HG02642 (cell line): Measurements from ENCODE around the gene ACTG1.

ENCODE experiments used
- ATAC-seq: cut with Tn5 transposase; IDR thresholded peaks from one replicate; pipeline ENCODE4 v1.9.1; 2021; ENCODE audit warnings: mild to moderate bottlenecking; ENCODE audit not compliant: unreplicated experiment, poor library complexity

Gene ACTG1

DNA sequence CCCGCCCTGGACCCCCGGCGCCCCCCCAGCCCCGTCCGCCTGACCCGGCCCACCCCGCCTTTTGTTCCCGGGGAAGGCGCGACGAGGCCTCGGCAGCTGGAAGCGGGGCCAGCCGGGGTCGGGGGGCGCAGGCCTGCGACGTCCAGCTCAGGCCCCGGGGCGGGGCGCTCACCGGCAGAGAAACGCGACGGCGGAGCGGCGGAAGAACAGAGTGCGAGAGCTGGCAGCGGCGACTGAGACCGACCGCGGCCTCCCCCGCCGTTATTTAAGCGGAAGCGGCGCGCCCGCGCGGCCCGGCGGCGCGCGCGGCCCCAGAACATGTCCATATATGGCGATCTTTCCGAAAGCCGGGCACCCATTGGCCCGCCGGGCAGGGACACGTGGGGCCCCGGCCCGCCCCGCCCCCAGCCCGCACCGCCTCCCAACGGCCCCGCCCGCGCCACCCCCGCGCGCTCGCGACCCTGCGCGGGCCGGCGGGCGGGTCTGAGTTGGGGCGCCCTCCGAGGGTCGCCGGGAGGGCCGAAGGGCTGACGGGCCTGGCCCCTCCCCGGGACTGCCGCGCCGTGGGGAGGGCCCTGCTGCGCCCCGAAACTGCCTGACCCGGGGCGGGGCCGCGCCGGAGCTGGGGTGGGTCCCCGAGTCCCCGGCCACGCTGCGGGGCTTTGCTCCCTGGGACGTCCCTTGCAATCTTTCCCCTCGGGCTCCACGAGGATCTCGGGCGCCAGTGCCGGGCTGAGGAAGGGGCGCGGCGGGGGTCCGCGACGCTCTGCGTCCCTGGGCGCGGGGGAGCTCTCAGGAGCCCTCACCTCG is at the start of gene ACTG1:
ACTG1 (minus strand) TSS at position 238 of the 810 bp plus-strand sequence. CDS start 445 bp downstream, outside the sequence.
- peak; percentile 56 for ATAC-seq

DNA sequence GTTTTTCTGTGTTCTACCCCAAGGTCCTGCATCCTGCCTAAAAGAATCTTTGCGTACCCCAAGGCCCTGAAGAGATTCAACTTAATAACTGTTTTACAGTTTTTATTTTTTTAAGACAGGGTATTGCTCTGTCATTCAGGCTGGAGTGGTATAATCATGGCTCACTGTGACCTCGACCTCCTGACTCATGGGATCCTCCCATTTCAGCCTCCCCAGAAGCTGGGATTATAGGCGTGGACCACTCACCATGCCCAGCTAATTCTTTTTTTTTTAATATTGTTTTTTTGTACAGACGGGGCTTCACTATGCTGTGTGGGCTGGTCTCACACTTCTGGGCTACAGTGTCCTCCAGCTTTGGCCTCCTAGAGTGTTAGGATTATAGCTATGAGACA is 48.9 kb upstream of the ACTG1 start:
- no peak for ATAC-seq

DNA sequence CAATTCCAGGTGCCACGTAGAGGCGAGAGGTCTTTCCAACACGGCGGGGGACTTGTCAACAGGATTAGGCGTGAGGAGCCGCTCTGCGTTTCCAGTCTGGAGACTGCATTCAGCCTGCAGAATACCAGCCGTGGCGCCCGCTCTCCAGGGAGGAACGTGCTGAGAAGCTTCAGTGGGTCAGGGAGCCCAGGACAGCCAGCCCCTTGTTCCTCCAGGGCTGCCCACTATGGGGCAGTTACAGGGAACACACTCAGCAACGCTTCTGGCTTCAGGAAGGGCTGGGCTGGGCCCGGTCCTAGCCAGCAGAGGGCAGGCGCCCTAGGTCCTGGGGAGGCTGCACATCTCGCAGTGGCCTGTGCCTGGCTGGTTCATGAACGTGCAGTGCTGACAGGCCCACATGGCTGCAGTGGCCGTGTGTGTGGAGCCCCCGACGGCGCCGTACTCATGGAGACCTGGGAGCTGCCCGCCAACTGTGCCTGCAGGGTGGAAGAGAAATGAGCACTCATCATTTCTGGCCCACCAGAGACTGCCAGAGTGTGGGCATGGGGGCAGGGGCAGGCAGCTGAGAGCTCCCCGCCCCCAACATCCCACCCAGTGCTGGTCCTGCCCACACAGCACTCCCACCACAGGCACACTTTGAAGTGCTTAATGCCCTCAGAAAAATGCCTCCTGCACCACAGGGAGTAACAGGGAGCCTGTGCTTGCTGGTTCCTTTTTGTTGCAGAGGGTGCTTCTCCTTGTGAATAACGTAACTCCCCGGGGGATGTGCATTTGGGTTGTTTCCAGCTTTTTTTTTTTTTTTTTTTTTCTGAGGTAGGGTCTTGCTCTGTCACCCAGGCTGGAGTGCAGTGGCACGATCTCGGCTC is 46.6 kb upstream of the ACTG1 start:
- no peak for ATAC-seq

DNA sequence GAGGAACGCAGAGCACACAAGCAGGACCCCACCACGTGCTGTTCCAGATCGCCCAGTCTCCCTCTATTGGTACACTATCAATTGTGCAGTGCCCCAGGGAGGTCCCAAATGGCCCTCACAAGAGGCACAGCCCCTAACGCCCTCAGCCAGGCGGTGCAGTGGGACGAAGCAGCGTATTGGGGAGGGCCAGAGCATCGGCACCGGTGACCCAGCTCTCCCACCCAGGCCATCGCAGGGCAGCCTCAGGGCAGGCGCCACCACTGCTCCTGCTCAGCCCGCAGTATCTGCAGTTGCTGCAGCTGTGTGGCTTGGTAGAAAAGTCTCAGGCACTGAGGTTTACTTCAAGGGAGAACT is 45.5 kb upstream of the ACTG1 start:
- ATAC-seq: no peak

DNA sequence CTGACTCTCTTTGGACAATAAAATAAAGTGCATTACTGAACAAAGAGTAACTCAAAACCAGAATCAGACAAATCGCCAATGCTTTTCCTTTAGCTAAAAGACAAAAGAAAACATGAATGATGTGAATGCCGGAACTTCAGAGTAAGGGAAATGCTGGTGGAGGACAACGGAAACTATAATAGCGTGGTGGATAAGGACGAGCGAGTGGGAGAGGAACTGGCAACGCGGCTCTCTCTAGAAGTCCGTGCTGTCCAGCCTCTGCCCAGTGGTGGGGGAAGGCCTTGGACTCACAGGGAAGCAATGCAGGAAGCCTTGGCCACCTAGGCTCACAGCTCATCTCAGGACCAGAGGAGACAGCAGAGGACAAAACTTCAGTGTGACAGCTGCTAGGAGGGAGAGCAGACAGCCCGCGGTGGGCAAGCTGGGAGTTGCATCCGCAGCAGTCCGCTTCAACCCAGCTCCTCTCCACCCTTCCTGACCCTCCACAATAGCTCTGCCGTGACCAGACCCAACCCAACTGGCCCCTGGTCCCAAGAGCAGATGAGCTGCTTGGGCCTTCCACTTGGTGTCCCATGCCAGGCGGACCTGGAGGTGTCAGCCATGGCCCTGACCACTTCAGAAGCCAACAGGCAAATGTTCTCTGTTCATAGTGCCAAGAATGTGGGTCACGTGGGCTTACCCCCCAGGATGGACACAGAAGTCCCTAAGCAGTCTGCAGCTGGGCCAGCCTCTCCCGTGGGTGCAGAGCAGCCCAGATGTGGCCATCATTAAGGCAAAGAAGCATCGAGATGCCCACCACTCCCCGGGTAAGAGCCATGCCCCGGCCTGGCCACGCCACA is 44.9 kb upstream of the ACTG1 start:
- ATAC-seq: no peak

DNA sequence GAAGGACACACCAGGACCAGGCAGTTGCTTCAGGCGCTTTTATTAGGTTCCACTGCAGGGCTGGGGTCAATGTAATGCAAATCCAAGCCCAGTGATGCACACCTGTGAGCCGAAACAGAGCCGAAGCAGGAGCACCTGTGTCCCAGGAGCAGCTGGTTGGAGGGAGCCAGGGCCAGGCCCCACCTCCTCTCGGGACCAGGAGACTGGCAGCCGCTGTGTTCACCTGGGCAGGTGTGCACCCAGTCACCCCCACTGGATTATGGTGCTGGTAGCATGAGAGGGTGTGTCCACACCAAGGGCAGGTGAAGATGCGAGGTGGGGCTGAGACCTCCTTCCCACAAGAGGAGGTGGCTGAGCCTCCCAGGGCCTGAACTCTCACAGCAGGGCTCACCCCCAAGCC is 44.3 kb upstream of the ACTG1 start:
- ATAC-seq: no peak

DNA sequence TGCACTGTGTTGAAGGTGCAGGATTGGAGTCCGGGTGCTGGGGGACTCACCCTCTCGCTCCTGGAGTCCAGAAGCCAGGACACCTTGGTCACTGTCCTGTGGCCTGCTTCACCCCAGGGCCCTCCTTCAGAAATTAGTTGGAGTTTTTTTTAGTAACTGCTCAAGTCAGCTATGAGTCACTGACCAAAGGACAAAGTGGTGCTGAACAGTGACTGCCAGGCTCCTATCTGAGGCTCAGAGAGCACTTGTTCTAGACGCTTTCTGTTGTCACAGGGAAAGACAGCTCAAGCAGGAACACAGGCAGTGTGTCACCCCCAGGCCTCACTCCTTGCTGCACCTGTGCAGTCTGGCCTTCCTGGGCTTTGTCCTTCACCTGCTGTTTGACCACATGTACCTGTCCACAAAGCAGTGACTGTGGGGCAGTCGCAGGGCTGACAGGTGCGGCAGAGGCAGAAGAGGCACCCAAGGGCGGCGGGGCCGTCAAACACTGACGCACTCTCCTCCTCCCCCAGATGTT is 43.6 kb upstream of the ACTG1 start:
- ATAC-seq: no peak

DNA sequence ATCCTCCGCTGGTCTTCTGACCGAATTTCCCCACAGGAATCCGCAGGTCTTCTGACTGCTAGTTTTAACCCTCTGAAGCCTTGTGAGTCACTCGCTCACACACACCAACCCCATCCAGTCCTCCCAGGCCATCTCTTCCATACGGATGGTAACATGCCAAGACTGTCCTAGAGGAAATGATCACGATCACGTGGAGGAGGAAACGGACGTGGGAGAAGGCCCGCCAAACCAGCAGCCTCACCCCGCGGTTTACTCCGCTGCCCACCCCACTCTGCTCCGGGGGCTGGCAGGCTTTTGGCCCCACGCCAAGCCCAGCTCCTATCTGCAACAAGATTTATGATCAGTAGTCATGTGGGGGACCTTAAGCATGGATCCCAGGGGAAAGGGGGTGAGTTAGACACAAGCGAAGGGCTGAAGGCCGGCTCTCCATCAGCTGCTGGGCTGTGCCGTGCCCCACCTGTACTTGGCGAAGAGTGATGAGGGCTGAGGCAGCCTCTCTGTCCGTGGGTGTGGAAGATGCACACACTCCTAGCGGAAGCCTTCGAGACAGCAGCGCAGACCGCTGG is 41.1 kb upstream of the ACTG1 start:
- ATAC-seq: no peak

DNA sequence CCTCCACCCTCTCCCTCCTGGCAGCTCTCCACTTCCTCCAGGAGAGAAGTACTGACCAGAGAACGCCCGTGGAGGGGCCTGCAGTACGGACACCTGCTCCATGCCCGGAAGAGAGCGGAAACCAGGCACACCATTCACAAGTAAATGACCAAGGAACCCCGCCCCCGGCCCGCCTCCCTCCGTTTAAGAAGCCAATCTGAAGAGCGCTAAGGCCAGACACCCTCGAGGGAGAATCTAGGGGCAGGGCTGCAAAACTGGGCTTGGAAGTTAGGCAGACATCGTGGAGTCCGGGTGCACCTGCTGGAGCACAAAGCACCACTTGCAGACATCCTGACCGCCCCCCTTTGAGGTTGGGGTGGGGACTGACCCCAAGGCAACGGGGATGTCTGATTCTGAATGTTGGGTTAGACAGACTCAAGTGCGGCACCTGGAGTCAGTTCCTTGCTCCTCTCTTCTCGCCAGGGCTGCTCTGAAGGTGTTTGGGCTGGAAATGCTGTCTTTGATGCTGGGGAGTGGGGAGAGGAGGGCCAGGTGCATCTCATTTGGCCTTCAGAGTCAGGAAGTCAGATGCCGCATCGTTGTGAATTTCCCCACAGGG is 40.5 kb upstream of the ACTG1 start:
- ATAC-seq: peak; percentile 33

DNA sequence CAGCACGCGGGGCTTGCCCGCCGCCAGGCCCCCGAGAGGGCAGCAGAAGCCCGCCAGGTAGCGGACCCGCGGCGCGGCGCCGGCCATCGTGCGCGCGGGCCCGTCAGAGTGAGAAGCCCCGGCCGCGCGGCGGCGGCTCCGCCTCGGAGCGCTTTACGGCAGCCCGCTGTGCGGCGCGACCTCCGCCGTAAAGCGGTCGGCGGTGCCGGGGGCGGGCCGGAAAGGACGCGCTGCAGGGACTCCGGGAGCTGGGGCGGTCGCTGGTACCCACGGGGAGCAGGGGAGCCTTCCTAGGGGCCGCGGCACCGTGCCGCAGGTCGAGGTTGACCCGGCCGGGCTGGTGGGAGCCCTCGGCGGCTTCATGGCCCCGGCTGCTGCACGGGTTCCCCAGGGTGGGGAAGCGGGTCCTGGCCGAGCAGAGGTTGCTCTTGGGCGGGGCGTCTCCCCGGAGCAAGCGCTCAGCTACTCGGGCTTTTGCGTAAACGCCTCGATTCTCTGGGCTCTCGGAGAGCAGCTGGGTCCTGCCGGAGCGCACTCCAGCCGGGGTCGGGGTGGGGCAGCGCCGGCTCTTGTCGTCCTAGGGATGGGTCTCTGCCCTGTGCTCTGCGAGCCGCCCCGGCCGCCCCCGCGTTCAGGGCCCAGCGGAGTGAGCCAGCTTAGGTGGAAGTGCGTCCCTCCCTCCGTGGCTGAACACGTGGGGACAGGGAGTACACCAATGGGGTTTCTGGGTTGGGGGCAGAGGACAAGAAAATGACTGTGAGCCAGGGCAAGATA is 39.8 kb upstream of the ACTG1 start, which contains the start of gene FAAP100:
FAAP100 (minus strand) TSS at position 110 of the 774 bp plus-strand sequence; CDS start at position 87, 23 bp downstream.
- peak; percentile 56 for ATAC-seq

DNA sequence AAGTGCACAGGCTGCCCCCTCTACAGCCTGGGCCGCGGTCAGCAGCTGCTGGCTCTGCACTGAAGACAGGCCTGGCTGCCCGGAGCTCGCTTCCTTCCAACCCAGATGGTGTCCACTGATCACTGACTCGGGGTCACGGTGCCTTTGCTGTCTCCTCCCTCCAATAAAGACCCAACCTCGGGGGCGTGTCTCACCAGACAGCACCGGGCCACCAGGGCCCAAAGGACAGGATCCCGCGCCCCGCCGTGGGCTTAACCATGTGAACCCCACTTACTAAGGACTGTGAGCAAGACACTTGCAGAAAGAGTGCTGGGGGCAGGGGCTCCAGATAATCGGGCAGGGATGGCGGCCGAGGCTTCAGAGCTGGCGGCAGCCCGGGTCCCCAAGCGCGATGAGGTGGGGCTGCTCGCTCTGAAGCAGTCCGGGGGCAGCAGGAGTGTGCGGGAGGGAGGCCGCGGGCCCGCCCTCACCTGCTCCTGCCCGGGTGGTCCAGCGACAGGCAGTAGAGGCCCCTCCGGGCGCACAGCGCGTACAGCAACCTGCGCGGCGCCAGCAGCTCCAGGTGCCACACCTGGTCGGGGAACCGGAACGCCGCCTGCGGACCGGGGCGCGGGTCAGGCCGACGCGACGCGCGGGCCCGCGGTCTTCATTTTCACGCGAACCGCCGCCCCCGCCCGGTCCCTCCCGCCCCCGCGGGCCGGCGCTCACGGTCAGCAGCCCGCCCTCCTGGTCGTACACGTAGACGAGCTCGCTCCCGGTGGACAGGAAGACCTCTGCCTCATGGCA is 39.1 kb upstream of the ACTG1 start:
- ATAC-seq: no peak

DNA sequence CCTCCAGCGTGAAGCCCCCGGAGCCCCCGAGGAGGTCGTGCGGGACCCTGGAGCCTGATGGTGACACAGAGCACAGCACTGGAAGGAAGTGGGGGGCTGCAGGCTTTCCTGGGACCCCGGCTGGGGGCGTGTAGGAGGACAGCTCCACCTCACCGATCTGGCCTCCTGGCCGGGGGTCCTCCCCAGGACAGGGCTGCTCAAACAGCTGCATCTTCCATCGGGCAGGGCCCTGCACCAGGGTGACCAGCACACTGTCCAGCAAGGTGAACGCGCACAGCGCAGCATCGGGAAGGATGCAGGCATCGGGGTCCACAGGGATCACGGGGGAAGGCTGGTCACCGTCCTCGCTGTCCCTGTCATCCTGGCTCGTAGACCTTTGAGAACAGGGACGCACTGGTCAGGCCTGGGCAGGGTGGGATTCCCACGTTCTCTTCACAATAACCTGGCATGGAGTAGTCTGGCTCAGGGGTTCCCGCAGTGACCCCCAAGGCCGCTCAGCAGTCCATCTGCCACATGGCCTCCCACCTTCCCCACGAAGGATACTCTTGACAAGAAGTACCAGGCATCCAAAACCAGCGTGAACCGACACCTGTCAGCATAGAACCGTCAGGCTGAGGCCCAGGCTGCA is 38.3 kb upstream of the ACTG1 start:
- no peak for ATAC-seq

DNA sequence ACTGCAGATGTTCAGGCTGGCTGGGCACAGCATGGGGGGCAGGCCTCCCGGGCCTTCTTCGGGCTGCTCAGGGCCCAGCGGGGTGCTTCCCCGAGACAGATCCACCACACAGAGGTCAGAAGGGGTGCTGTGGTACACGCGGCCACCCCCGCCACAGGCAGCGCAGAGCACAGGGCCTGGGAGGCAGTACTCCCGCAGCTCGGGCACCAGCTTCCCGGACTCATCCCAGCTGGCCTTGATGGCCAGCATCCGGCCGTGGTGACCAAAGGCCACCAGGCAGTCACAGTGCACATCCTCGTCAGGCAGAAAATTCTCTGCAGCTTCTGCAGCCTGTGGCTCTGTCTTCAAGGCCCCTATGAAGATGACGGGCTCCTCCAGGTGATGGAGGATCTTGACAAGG is 37.7 kb upstream of the ACTG1 start:
- no peak for ATAC-seq

DNA sequence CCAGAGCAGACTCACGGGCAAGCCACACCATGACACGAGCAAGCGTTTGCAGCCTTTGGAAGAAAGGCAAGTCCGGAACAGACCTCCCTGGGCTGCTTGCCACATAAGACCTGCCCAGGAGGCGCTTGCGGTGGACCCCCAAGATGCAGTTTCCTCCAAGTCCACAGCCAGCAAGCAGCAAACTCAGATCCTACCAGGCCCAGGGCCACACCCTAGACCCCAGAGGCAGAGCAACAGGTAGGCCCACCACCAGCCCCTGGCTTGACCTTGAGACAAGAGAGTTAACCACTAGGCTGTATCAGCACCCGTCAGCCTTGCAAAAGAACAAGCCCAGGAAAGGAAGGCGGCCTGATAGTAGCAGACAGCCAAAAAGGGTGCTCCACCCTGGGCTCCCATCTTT is 37.2 kb upstream of the ACTG1 start:
- ATAC-seq: no peak

DNA sequence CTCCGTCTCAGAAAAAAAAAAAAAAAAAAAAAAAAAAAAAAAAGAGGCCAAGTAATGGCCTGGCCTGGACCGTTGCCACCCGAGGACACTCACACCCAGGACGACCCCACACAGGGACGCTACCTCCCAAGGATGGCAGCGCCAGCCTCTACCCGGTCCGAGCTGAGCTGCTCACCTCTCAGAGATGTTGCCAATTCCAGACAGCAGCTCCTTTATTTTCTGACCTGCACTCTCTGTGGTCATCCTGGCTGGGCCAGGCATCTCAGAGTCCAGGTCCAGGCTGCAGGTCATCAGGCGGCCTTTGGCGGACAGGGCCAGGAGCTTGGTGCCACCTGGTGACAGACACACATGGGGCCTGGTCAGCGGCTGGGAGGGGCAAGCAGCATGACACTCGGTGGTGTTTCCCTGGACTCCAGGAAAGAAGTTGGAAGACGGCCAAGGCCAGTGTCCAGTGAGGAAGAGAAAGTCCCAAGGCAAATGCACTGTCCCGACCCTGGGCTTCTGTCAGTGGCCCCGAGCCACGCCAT is 36.5 kb upstream of the ACTG1 start:
- ATAC-seq: no peak

DNA sequence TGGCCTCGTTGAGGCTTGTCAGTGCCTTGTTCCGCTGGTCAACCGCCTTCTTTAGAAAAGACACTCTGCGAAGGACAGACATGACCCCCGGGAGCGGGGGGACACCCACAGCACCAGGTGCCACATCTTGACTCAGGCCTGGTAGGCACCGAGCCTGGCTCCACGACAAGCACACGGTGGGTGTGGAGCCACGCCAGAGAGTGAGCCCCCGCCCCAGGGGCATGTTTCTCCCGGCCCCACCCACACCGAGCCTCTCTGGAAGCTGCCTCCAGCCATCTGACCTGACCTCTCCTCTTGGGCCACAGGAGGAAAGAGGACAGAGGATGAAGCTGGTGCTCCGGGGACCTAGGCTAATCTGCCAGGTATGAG is 35.0 kb upstream of the ACTG1 start:
- no peak for ATAC-seq

DNA sequence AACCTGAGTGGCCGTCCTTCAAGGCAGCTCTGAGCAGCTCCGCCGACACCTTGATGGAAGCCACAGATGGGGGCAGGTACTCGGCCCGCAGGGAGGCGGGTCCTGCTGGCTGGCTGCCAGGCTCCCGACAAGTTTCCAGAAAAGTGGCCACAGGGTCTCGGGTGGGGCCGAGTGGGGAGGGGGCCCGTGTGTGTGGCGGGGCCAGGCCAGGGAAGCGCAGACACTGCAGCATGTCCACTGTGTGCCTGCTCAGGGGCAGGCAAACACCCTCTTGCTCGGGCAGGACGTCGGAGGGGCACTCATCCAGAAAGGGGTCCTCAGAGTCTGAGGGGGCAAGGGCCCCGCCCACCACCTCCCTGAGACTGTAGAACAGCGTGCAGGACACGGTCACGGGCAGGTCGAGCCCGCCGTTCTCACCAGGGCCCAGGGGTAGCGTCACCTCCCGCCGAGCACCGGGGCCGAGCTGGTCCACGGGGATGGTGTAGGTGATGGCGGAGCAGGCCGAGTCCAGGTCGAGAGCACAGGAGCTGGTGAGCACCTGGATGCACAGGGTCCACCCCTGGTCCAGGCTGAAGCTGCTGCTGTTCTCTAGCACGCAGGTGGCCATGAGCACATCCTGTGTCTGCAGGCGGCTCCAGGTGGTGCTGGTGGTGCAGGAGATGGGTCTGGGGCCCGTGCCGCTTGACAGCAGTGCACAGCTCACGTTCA is 34.5 kb upstream of the ACTG1 start:
- ATAC-seq: no peak
